H9 (cell line): ENCODE results near the gene DUSP7. TPM values are rescaled to one million over a fixed set of nuclear protein-coding genes. Genes with fewer than 3 reads are reported as not detected.

Source experiments
- DNase-seq: peaks from one replicate; pipeline ENCODE4 v3.0.0-alpha.2; 2017
- H2AFZ ChIP-seq: one replicate; pipeline ENCODE4 v1.6.1; 2013; ENCODE audit warnings: mild to moderate bottlenecking, low read length, control low read depth, moderate library complexity
- H2AK5ac ChIP-seq: 2 replicates; pipeline ENCODE4 v1.6.1; 2013; ENCODE audit warnings: low read length, control low read depth, mixed read lengths; ENCODE audit not compliant: insufficient read length
- H2BK120ac ChIP-seq: one replicate; pipeline ENCODE4 v1.6.1; 2013; ENCODE audit warnings: low read depth, mild to moderate bottlenecking, low read length, control low read depth, inconsistent platforms; ENCODE audit not compliant: poor library complexity, severe bottlenecking
- H2BK12ac ChIP-seq: 2 replicates; pipeline ENCODE4 v1.6.1; 2013; ENCODE audit warnings: low read length, control low read depth, mixed read lengths, low read depth; ENCODE audit not compliant: insufficient read length
- H2BK15ac ChIP-seq: 2 replicates; pipeline ENCODE4 v1.6.1; 2013; ENCODE audit warnings: low read depth, low read length, control low read depth
- H2BK20ac ChIP-seq: one replicate; pipeline ENCODE4 v1.6.1; 2013; ENCODE audit warnings: low read depth, mild to moderate bottlenecking, low read length, control low read depth, inconsistent platforms; ENCODE audit not compliant: poor library complexity, severe bottlenecking
- H2BK5ac ChIP-seq: 2 replicates; pipeline ENCODE4 v1.6.1; 2013; ENCODE audit warnings: low read length, control low read depth, mixed read lengths; ENCODE audit not compliant: insufficient read length
- H3K14ac ChIP-seq: 2 replicates; pipeline ENCODE4 v1.6.1; 2013; ENCODE audit warnings: low read length, control low read depth; ENCODE audit not compliant: insufficient read depth
- H3K18ac ChIP-seq: 2 replicates; pipeline ENCODE4 v1.6.1; 2013; ENCODE audit warnings: low read depth, mild to moderate bottlenecking, mixed read lengths, low read length, control low read depth; ENCODE audit not compliant: insufficient read length
- H3K23ac ChIP-seq: 2 replicates; pipeline ENCODE4 v1.6.1; 2013; ENCODE audit warnings: low read length, control low read depth, mixed read lengths, low read depth; ENCODE audit not compliant: insufficient read length
- H3K23me2 ChIP-seq: 2 replicates; pipeline ENCODE4 v1.6.1; 2013; ENCODE audit warnings: low read depth, mild to moderate bottlenecking, mixed read lengths, low read length, control low read depth; ENCODE audit not compliant: insufficient read length, poor library complexity, severe bottlenecking
- H3K27ac ChIP-seq: 2 replicates; pipeline ENCODE4 v1.5.1; 2013; ENCODE audit warnings: low read length, control low read depth, mixed read lengths, low read depth; ENCODE audit not compliant: insufficient read length
- H3K27me3 ChIP-seq: 2 replicates; pipeline ENCODE4 v1.6.1; 2013; ENCODE audit warnings: low read length, control low read depth, inconsistent platforms; ENCODE audit not compliant: insufficient read depth
- H3K4ac ChIP-seq: 2 replicates; pipeline ENCODE4 v1.6.1; 2013; ENCODE audit warnings: low read depth, mild to moderate bottlenecking, control low read depth, inconsistent platforms, low read length, moderate library complexity
- H3K4me1 ChIP-seq: 2 replicates; pipeline ENCODE4 v1.6.1; 2013; ENCODE audit warnings: low read length, control low read depth, inconsistent platforms; ENCODE audit not compliant: insufficient read depth
- H3K4me2 ChIP-seq: 2 replicates; pipeline ENCODE4 v1.6.1; 2013; ENCODE audit warnings: low read length, control low read depth, mixed read lengths; ENCODE audit not compliant: insufficient read length, insufficient read depth
- H3K56ac ChIP-seq: 2 replicates; pipeline ENCODE4 v1.6.1; 2013; ENCODE audit warnings: low read depth, mild to moderate bottlenecking, mixed read lengths, low read length, control low read depth; ENCODE audit not compliant: insufficient read length
- H3K79me1 ChIP-seq: 2 replicates; pipeline ENCODE4 v1.6.1; 2013; ENCODE audit warnings: low read depth, mild to moderate bottlenecking, moderate library complexity, low read length, control low read depth, inconsistent platforms; ENCODE audit not compliant: insufficient read depth, poor library complexity, severe bottlenecking
- H3K79me2 ChIP-seq: 2 replicates; pipeline ENCODE4 v1.6.1; 2013; ENCODE audit warnings: low read length, control low read depth, inconsistent platforms; ENCODE audit not compliant: insufficient read depth
- H3K9ac ChIP-seq: 2 replicates; pipeline ENCODE4 v1.6.1; 2013; ENCODE audit warnings: low read length, control low read depth, mixed read lengths; ENCODE audit not compliant: insufficient read length; ENCODE audit errors: extremely low read depth
- H3K9me3 ChIP-seq: one replicate; pipeline ENCODE4 v1.6.1; 2013; ENCODE audit warnings: low read depth, low read length, inconsistent platforms; ENCODE audit not compliant: control insufficient read depth
- H3T11ph ChIP-seq: one replicate; pipeline ENCODE4 v1.6.1; 2013; ENCODE audit warnings: mild to moderate bottlenecking, low read length, control low read depth, inconsistent platforms
- H4K20me1 ChIP-seq: one replicate; pipeline ENCODE4 v1.6.1; 2013; ENCODE audit not compliant: control insufficient read depth, insufficient read length, insufficient read depth
- H4K5ac ChIP-seq: 2 replicates; pipeline ENCODE4 v1.6.1; 2013; ENCODE audit warnings: low read depth, mild to moderate bottlenecking, mixed read lengths, low read length, control low read depth; ENCODE audit not compliant: insufficient read length
- H4K8ac ChIP-seq: replicated peaks from 2 replicates; pipeline ENCODE4 v1.6.1; 2013; ENCODE audit warnings: low read length, control low read depth, mixed read lengths, low read depth; ENCODE audit not compliant: insufficient read length
- H4K91ac ChIP-seq: 2 replicates; pipeline ENCODE4 v1.6.1; 2013; ENCODE audit warnings: low read depth, mild to moderate bottlenecking, moderate library complexity, mixed read lengths, low read length, control low read depth; ENCODE audit not compliant: insufficient read length
- H3K27ac Mint-ChIP-seq, 3 experiments: 2 replicates in 2 of 3; 3 replicates in 1 of 3; pipeline ENCODE4 v1.8.0; 2020 to 2021; ENCODE audit warnings: mixed read lengths in 3 of 3, mild to moderate bottlenecking in 1 of 3, moderate library complexity in 1 of 3
- H3K27me3 Mint-ChIP-seq: 2 replicates; pipeline ENCODE4 v1.8.0; 2021; ENCODE audit warnings: low read depth, mild to moderate bottlenecking, moderate library complexity, mixed read lengths
- H3K36me3 Mint-ChIP-seq, 3 experiments: 2 replicates in 2 of 3; 3 replicates in 1 of 3; pipeline ENCODE4 v1.8.0; 2020 to 2021; ENCODE audit warnings: low read depth in 3 of 3, mixed read lengths in 3 of 3; ENCODE audit not compliant: insufficient read depth in 1 of 3
- H3K4me1 Mint-ChIP-seq, 2 experiments: 2 replicates each; pipeline ENCODE4 v1.8.0; 2020; ENCODE audit warnings: mixed read lengths in 2 of 2
- H3K4me3 Mint-ChIP-seq, 2 experiments: 2 replicates in 1 of 2; 3 replicates in 1 of 2; pipeline ENCODE4 v1.8.0; 2020 to 2021; ENCODE audit warnings: mild to moderate bottlenecking in 2 of 2, mixed read lengths in 2 of 2, moderate library complexity in 1 of 2
- H3K9me3 Mint-ChIP-seq, 2 experiments: 2 replicates in 1 of 2; 3 replicates in 1 of 2; pipeline ENCODE4 v1.8.0; 2020; ENCODE audit warnings: mild to moderate bottlenecking in 2 of 2, mixed read lengths in 2 of 2, moderate library complexity in 1 of 2
- WGBS: extraction: QIAGEN DNeasy Blood & Tissue Kit; methylation state at CpG from one replicate; pipeline ENCODE4 v1.1.7; 2013; ENCODE audit warnings: missing lambda C conversion rate, low lambda C conversion rate, mixed read lengths; ENCODE audit not compliant: insufficient read length; ENCODE audit errors: extremely low coverage; 5-methylcytosine and 5-hydroxymethylcytosine counted together
- total RNA-seq: library from RNA; stranded (reverse); gene quantifications from 2 replicates; pipeline ENCODE4 v1.2.1, GENCODE V29; 2021
- TF ChIP-seq, protein P1 (sequence below): fragments of 200-600 bp; sonication (generic); conservative IDR thresholded peaks from 3 replicates; pipeline ENCODE4 v1.8.0; 2021; ENCODE audit warnings: antibody characterized with exemption, mild to moderate bottlenecking

The DUSP7 gene
- total RNA-seq, 1 experiment from 2014 or later, result 24.0 TPM

DNA sequence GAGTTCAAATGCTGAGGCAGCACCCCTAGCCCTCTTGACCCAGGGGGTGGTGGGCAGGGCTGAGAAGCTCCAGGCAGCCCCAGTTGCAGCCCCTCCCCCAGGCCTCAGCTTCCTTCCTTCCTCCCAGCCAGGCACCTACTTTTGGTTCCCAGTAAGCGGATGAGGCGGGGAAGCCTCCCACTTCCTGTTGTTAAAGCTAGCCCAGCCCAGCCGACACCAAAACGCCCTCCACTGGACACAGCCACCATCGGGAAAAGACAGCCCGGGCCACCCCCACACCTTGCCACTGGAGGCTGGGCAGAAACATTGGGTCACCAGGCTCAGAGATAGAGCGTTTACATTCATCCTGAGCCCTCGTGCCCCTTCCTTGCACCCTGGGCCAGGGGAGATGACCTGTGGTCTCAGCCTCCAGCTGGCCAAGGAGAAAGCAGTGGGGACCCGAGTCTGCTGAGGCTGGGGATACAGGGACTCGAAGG lies 3.5 kb downstream of the DUSP7 start:
- Histone ChIP-seq H2AK5ac (no peak overlapping the region), H3T11ph (no peak overlapping the region), H2BK120ac (no peak overlapping the region), H3K4ac (no peak overlapping the region), H3K23ac (no peak overlapping the region), H2BK15ac (no peak overlapping the region), H3K23me2 (peaks cover 13% of the 10 kb centered on the region), H3K18ac (no peak overlapping the region), H3K14ac (no peak overlapping the region; the same call in 1 of the 2 replicates), H3K27ac (peak overlapping the region; percentile 24), H2BK12ac (no peak overlapping the region), H2BK5ac (no peak overlapping the region), H4K8ac (no peak overlapping the region), H2BK20ac (no peak overlapping the region), H3K27me3 (no peaks in the 10 kb centered on the region; the same call in 1 of the 2 replicates), H3K79me2 (no peaks in the 10 kb centered on the region), H3K9ac (no peak overlapping the region), H3K4me1 (peaks cover 5% of the 10 kb centered on the region; the same call in 1 of the 2 replicates), H4K20me1 (no peaks in the 10 kb centered on the region), H4K91ac (no peak overlapping the region), H4K5ac (no peak overlapping the region), H2AFZ (no peak overlapping the region), H3K9me3 (no peaks in the 10 kb centered on the region), H3K4me2 (no peak overlapping the region), H3K79me1 (no peaks in the 10 kb centered on the region), H3K56ac (no peak overlapping the region)
- H3K4me1 Mint-ChIP-seq, result peaks cover 15 to 25% of the 10 kb centered on the region in 2 experiments
- H3K27me3 Mint-ChIP-seq, result peaks cover 2% of the 10 kb centered on the region; the same call in 1 of the 2 replicates
- DNase-seq, result peak; percentile 87
- peak overlapping the region; percentile 19 to 23; a peak in 3 of 5 replicates for H3K4me3 Mint-ChIP-seq
- TF ChIP-seq, protein P1, sequence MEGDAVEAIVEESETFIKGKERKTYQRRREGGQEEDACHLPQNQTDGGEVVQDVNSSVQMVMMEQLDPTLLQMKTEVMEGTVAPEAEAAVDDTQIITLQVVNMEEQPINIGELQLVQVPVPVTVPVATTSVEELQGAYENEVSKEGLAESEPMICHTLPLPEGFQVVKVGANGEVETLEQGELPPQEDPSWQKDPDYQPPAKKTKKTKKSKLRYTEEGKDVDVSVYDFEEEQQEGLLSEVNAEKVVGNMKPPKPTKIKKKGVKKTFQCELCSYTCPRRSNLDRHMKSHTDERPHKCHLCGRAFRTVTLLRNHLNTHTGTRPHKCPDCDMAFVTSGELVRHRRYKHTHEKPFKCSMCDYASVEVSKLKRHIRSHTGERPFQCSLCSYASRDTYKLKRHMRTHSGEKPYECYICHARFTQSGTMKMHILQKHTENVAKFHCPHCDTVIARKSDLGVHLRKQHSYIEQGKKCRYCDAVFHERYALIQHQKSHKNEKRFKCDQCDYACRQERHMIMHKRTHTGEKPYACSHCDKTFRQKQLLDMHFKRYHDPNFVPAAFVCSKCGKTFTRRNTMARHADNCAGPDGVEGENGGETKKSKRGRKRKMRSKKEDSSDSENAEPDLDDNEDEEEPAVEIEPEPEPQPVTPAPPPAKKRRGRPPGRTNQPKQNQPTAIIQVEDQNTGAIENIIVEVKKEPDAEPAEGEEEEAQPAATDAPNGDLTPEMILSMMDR, result peak; percentile 48; the same call in 2 of the 3 replicates
- H3K9me3 Mint-ChIP-seq, result no peaks in the 10 kb centered on the region
- peak overlapping the region in 2 of 3 experiments; percentile 77 to 87; a peak in 2 of 7 replicates for H3K27ac Mint-ChIP-seq
- no CpG with 5 or more reads among the region's 10 CpGs for WGBS
- H3K36me3 Mint-ChIP-seq, result peaks cover 15 to 44% (median 35%) of the 10 kb centered on the region in 3 experiments; a peak in 6 of 7 replicates
